NCI-H2171 treated with DMSO at 0.1 percent for 48 hours (cell line): ENCODE data around the gene WNT6.

Experiments
- DNase-seq: peaks from one replicate; lab custom pipeline; 2025; lab: John Stamatoyannopoulos, UW

The WNT6 gene

DNA sequence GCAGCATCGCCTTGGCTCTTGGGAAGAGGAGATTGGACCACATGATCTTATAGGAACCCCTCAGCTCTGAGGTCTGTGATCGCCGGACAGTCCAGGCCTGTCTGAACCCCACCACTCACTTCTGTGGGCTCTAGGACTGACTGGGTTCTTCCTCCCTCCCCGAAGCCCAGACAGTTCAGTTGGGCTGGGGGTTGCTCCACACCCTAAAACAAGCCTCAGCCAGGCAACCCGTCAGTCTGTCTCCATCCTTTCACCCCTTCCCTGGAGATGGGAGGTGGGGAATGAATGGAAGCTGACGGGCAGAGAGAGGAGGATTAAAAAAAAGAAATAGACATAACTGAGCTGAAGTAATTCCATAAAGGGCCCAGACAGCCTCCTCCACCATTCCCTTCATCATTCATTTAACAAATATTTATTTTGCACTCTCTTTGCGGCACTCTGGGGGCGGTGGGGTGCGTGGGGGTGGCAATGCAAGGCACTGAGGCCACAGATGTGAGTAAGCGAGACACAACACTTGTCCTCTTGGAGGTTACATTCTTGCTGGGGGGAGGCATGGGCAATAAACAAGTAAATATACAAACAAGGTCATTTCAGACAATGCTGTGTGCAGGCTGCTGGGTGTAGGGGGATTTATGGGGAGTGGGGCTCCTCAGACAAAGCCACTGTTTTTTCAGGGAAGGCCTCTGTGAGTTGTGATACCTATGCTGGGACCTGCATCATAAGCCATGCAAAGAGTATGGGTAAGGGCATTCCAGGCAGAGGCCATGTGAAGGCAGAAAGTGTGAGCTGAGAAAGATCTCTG is 33.9 kb downstream of the WNT6 start:
- DNase-seq: no peak

DNA sequence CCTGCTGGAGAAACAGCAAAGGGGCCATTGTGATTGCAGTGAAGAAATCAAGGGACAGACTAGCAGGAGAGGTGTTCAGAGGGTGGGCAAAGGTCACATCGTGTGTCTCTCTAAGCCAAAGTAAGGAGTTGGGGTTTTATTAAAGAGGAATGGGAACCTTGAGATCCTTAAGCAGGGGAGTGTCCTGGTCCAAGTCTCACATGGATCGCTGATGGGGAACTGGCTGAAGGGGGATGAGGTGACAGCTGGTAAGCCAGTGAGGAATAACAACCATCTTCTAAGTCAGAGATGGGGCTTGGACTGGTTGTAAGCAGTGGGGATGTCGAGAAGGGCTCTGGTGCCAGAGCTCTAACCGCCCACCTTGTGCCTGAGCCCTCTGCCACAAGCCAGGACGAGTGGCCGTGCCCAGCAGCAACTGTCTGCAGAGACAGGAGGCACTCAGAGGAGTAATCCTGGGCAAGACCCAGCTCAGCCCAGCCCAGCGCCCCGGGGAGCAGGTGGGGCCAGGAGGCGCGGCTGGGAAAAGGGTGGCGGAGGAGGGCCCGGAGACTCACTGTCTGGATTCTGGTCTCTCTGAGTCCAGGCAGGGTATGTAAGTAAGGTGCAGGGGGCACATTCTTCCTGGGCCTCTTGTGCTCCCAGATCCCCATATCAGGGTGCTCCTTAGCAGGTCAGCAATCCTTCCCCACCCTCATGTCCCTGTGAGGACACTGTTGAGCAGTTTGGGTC is 34.7 kb downstream of the WNT6 start:
- DNase-seq: no peak

DNA sequence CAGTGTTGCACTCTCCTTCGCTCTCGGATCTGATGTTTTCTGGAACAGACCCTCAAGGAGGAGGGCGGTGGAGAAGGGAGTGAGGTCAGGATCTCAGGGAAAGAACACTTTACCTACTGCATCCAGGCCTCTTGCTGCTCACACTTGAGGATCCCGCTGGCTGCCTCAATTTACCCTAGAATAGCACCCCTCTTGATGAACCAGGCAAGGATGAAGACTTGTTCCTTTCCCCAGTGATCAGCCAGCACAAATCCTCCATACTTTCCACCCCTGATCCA is 35.2 kb downstream of the WNT6 start:
- DNase-seq: no peak

DNA sequence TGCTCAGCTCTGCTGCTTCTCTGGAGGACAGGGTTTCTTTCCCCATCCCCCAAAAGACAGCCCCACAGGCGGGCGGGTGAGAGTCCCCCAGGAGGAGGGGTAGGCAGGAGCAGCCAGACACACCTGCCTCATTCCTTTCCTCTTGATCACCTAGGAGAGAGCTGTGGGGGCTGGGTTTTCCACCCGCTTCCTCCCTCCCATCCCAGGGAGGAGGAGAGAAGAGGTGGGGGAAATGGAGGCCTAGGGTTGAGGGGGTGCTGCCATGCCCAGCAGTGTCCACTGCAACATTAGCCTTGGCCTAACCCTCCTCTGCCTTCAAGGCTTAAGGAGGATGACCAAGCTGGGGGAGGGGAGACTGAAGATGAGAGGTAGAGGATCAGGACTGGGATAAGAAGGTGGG is 35.7 kb downstream of the WNT6 start:
- DNase-seq: no peak

DNA sequence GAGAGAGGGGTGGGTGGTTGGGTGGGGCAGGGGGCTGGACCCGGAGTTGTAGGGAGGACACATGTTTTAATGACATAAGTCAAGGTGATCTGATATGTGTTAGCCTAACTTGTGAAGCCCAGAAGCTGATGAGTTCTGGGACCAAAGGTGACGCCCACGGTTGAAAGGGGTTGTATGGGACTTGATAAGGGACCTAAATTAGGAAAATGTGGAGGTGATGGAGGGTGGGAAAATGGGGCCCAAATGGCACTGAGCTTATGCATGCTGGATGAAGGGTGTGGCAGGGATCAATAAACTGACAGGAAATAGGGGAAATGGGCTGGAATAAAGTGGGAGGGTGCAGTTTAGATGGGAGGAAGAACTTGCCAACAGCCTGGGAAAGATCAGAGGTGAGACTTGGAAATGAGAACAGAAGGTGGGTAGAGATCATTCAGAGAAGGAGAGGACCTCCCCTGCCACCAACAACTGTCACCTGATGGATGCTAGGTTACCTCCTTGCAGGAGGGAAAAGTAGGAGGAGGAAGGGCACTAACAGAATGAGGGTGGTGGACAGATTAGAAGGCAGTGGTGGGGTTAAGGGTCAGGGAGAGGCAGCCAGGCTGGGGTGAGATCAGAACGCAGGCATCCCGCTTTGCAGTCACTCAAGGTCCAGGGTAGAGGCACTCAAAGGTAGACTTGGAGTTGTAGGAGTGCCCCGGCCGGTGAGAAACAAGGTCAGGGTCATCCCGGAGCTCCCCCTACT is 36.3 kb downstream of the WNT6 start:
- DNase-seq: no peak

DNA sequence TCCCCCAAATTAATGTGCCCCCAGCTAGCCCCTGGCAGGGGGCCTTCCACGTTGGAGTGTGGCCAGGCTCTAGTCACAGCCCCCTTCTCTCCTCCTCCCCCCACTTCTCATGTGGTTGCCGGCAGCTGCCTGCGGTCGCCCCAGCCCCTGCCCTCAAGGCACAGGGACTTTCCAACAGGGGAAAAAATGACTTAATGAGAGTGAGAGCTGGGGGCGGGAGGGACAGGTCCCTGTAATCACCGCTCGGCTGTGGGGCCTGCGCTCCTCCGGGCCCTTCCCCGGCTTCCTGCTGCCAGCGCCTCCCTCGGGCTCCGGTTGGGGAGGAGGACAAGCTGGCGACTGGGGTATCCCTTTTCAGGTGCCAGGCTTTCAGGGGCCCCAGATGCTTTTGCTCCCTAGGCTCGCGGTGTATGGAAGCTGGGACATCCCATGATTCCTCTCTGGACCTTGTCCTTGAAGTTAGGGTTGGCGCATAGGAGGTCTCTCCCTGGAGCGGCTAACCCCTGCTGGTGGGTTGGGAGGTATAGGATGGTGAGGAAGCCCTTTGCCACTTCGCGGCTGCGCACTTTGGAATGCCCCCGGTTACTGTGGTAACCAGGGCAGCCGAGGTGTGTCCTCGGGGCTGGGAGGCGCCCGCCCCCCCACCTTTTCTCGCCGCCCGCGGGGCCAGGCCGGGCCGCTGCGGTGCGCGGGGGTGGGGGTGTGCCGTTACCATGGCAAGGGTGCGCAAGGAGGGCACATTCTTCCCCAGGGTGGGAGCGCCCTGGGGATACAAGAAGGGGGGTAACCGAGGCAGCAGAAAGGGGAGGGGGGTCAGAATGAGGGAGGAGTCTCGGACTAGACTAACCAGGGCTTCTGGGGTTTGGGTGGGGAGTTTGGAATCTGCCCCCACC is 37.1 kb downstream of the WNT6 start:
- DNase-seq: peak; percentile 70

DNA sequence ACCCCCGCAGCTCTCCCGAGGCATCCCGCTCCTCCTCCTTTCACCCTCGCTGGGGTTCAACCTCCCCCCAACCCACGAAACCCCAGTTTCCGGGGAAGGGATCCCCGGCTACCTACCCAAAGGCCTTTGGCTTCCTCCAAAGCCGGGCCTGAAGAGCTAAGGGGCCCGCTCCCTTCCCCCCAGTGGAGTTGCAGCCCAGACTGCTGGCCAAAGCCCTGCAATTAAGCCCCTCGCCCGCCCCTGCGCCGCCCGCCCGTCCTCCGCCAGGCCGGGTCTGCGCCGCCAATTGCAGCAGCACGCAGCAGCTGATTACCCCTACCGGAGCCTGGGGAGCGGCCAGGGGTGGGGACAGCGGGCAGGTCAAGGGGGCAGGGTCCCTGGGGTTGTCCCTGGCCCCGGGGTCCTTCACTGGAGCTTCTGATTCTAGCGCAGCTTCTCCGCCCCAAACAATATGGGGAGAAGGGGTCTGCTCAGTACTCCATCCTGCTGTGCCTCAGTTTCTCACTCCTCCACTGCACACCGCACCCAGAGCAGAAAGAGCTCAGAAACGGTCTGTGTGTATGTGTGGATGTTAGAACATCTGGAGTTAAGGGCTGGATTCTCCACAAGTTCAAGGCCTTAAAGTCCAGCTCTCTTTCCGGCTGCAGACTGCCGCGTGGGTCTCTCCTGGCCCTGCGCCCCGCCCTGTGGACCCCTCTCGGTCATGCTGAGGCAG is 37.9 kb downstream of the WNT6 start:
- DNase-seq: no peak

DNA sequence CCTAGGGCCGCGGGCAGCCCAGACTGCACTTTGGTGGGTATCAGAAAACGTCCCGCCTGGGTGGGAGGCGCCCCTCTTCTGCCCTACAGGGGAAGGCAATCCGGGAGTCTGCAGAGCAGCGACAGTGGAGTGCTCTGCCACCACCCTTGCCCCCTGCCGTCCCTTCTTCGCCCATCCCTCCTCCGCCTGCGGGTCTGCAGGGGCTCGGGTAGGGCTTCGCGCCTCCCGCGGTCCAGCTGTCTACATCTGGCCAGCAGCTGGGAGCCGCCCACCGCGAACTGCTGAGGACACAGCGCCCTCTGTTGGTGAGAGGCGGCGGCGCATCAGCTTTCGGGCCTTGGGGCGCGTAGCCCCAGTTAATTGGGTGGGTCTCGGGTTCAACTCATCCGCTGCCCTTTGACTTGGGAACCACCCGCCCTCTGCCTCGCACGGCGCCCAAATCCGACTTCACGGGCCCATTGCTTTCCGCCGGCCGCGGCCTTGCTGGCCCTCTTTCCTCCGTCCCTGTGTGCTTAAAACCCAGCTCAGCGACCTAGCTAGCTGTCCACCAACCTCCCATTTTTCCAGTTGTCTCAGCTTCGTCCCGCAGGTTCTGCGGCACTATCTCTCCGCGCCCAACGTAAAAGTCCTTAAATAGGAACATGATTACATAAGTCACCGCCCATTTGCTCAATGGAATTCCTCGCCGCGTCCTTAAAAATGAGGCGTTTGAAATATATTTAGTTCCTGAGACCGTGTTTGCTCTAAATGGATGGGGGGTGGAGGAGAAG is 38.7 kb downstream of the WNT6 start:
- DNase-seq: peak; percentile 39

DNA sequence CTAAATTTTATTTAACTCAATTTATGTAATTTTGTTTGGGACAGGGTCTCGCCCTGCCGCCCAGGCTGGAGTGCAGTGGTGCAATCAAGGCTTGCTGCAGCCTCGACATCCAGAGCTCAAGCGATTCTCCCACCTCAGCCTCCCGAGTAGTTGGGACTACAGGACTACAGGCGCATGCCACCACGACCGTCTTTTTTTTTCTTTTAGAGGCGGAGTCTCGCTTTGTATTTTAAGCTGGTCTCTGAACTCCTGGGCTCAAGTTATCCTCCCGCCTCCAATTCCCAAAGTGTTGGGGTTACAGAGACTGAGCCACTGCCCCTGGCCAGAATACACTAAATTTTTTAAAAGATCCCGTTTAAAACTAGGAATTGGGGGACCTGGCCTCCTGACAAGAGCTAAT is 39.5 kb downstream of the WNT6 start:
- peak; percentile 9 for DNase-seq

DNA sequence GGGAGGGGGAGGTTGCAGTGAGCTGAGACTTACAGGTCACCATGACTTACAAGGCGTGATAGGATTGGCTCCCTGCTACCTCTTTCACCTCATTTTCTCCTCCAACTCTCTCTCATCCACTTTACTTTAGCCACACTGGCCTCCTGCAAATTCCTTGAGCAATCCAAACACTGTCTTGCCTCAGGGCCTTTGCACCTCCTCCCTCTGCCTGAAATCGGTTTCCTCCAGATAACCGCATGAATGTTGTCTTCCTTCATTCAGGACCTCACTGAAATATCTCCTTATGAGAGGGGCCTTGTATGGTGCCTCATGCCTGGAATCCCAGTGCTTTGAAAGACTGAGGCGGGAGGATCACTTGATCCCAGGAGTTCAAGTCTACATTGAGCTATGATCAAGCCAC is 42.8 kb downstream of the WNT6 start:
- no peak for DNase-seq

DNA sequence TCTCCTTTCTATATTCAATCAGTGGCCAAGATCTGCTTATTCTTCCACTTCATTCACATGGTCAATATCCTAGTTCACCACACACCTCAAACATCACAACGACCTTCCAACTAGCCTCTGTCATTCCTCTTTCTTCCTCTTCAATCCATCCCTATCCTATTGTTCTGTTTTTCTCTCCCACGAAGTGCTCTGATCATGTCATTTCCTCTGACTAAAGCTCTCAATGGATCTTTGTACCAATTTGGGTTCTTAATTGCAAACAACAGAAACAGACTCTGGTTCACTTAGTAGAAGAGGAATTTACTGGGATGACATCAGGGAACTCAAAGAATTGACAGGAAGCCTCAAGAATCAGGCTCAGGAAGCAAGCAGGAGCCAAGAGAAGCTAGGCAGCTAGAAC is 44.6 kb downstream of the WNT6 start:
- no peak for DNase-seq

DNA sequence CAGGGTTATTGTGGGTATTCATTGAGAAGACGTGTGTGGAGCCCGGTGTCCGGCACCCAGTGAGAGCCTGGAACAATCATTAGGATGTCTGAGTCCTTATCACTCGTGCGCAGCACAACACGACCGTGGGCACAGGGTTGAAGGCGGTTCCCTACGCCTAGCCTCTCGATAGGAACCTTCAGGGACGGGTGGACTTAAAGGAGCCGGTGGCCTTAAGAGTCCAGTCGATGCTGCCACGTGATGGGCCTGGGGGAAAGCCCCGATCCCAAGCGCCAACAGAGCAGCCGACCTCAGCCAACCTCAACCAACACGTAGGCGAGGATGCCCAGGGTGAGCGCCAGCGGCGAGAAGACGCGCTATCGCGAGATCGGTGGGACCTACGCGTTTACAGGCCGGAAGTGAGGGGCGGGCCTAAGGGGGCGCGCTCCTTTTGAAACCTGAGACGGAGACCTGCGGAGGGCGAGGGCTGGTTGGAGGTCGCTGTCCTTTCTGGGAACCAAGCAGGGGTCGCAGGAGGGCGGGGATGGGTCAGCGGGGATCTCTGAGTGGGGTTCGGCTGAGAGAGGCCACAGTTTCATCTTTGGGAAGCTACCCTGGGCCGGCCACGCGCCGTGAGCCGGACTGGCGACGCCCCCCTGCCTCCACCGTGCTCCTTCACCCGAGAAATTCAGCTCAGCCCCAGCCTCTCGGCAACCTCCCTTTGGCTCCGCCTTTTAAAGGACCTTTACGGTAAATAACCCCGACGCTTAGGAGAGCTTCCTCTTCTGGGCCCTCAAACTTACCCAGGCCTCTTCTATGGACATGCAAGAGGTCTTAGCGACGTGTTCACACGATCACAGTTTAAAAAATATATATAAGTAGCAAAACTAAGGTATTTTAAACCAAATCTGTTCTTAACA is 49.4 kb downstream of the WNT6 start:
- peak; percentile 97 for DNase-seq

DNA sequence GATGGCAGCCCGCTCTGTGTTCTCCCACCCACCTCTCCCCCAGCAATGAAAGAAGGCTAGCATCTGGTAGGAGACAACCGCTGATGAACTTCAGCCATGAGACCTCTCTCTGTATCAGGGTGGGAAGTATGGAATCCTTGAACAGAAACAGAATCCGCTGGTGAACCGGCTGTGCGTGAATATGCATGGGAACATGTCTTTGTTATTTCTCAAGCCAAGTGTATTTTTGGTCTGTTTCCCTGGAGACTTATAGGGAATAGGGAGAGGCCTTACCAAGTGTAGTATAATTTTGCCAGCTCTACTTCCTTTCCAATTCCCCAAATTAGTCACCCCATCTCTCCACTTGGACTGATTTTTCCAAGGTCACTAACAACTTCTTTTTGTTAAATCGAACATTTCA is 51.1 kb downstream of the WNT6 start:
- DNase-seq: no peak

DNA sequence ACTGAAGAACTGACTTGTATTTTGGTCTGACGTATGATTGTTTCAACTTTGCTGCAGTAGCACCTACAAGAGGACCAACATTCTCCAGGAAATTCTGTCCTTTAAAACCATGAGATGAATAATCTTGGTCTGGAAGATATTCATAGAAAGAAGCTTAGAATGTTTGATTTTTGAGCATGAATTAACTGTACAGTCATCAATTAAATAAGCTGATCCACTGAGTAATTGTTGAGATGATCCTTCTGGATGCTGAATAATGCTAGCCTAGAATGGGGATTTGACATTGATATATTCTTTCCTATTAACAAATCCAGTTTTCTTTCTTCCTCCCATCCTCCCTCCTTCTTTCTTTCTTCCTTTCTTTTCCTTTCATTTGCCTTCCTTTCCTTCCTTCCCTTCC is 60.9 kb downstream of the WNT6 start:
- DNase-seq: no peak
